Nephron progenitor cell (in vitro differentiated cells): ENCODE results near the gene ZNF543.
"Not testable (repeated sequence)": the region's sequence is repeated elsewhere in the genome, so short reads cannot be mapped to it uniquely, and the experiment has no call there.

Experiments used
- DNase-seq: peaks from one replicate; pipeline ENCODE4 v3.0.0; 2021
- H3K27ac Mint-ChIP-seq: 2 replicates; pipeline ENCODE4 v1.8.0; 2021; ENCODE audit warnings: mild to moderate bottlenecking, moderate library complexity, mixed read lengths
- H3K27me3 Mint-ChIP-seq: 2 replicates; pipeline ENCODE4 v1.8.0; 2021; ENCODE audit warnings: mild to moderate bottlenecking, low read depth, mixed read lengths; ENCODE audit not compliant: poor library complexity
- H3K36me3 Mint-ChIP-seq: 2 replicates; pipeline ENCODE4 v1.8.0; 2021; ENCODE audit warnings: low read depth, mixed read lengths
- H3K4me1 Mint-ChIP-seq: 2 replicates; pipeline ENCODE4 v1.8.0; 2021; ENCODE audit warnings: mixed read lengths
- H3K4me3 Mint-ChIP-seq: 2 replicates; pipeline ENCODE4 v1.8.0; 2021; ENCODE audit warnings: mild to moderate bottlenecking, moderate library complexity, mixed read lengths
- H3K9me3 Mint-ChIP-seq: 2 replicates; pipeline ENCODE4 v1.8.0; 2021; ENCODE audit warnings: mild to moderate bottlenecking, moderate library complexity, mixed read lengths
- CTCF ChIP-seq: fragments of 200-600 bp; sonication (generic); IDR thresholded peaks from 2 replicates; pipeline ENCODE4 v1.5.0; 2021; ENCODE audit warnings: antibody characterized with exemption

Gene ZNF543

GRCh38 chr19:57362419-57362818 is 42.1 kb downstream of the ZNF543 start:
- peaks cover 2% of the 10 kb centered on the region for H3K27me3 Mint-ChIP-seq
- TF ChIP-seq CTCF: no peak
- H3K4me3 Mint-ChIP-seq: peak overlapping the region; percentile 98
- H3K36me3 Mint-ChIP-seq: peaks cover 52% of the 10 kb centered on the region
- peak overlapping the region; percentile 98 for H3K27ac Mint-ChIP-seq
- H3K4me1 Mint-ChIP-seq: peaks cover 19% of the 10 kb centered on the region
- H3K9me3 Mint-ChIP-seq: peaks cover 9% of the 10 kb centered on the region
- DNase-seq: no peak

DNA sequence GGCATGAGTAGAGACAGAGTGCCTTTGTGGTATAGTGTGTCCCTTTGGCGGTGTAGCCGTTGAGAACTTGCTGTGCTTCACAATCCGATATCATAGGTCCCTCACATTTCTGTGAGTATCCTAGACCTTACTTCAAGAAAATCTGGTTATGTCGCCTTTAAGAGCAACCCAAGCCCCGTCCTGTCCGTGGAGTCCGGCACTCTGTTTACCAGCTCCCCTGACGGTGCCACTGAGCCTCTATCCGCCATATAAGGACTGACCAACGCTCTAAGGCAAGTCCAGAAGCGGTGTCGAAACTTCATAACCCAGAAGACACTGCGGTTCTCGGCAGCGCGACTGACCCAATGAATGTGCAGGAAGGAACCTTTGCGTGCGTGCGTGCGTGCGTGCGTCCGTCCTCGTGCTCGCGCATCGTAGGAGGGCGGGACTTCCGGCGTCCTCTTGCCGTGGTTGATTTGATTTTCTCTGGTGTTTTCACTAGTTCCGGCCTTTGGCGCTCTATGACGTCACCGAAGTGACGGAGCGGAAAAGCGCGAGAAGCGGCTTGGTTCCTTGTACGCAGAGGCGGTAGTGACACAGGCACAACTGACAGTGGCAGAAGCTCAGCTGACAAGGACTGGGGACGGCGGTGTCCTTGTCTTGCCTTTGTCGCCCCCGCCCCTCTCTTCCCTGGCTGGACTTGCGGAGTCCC is 42.9 kb downstream of the ZNF543 start, which contains the start of the genes TRAPPC2B and ZNF547:
TRAPPC2B (plus strand) TSS at position 555 of the 691 bp plus-strand sequence. CDS start 1,283 bp downstream, outside the sequence.
ZNF547 (plus strand) TSS at position 555 of the 691 bp plus-strand sequence. CDS start 5,005 bp downstream, outside the sequence.
- H3K4me1 Mint-ChIP-seq: peaks cover 19% of the 10 kb centered on the region
- H3K4me3 Mint-ChIP-seq: peak within 1 kb of the TSS; percentile 98
- TF ChIP-seq CTCF: no peak
- peak; percentile 97 for DNase-seq
- H3K9me3 Mint-ChIP-seq: peaks cover 9% of the 10 kb centered on the region
- peaks cover 45% of the 10 kb centered on the region for H3K36me3 Mint-ChIP-seq
- peaks cover 2% of the 10 kb centered on the region for H3K27me3 Mint-ChIP-seq
- H3K27ac Mint-ChIP-seq: peak within 1 kb of the TSS; percentile 99

- TF ChIP-seq CTCF: no peak
- Mint-ChIP-seq H3K27ac (peak overlapping the region; percentile 99), H3K36me3 (peaks cover 39% of the 10 kb centered on the region), H3K4me3 (peak overlapping the region; percentile 98), H3K27me3 (peaks cover 2% of the 10 kb centered on the region), H3K9me3 (peaks cover 9% of the 10 kb centered on the region), H3K4me1 (peaks cover 19% of the 10 kb centered on the region)
- DNase-seq: no peak
Observed at GRCh38 chr19:57363688-57364181, 43.5 kb downstream of the ZNF543 start.

- peaks cover 19% of the 10 kb centered on the region for H3K4me1 Mint-ChIP-seq
- H3K27me3 Mint-ChIP-seq: peaks cover 2% of the 10 kb centered on the region
- no peak for TF ChIP-seq CTCF
- no peak overlapping the region for H3K4me3 Mint-ChIP-seq
- H3K27ac Mint-ChIP-seq: no peak overlapping the region
- no peak for DNase-seq
- H3K36me3 Mint-ChIP-seq: peaks cover 41% of the 10 kb centered on the region
- H3K9me3 Mint-ChIP-seq: peaks cover 6% of the 10 kb centered on the region
Observed at GRCh38 chr19:57366776-57367175, 46.5 kb downstream of the ZNF543 start.

DNA sequence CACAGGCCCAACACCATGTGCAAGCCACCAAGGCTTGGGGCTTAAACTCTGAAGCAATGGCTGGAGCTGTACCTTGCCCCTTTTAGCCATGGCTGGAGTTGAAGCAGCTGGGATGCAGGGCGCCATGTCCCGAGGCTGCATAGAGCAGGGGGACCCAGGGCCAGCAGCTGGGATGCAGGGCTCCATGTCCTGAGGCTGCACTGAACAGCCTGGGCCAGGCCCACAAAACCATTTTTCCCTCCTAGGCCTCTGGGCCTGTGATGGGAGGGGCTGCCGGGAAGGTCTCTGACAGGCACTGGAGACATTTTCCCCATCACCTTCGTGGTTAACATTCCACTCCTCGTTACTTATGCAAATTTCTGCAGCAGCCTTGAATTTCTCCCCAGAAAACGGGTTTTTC is 53.9 kb downstream of the ZNF543 start:
- no peak for DNase-seq
- no peaks in the 10 kb centered on the region for H3K27me3 Mint-ChIP-seq
- H3K4me3 Mint-ChIP-seq: no peak overlapping the region
- H3K27ac Mint-ChIP-seq: no peak overlapping the region
- no peak for TF ChIP-seq CTCF
- H3K4me1 Mint-ChIP-seq: no peaks in the 10 kb centered on the region
- H3K36me3 Mint-ChIP-seq: peaks cover 91% of the 10 kb centered on the region
- peaks cover 66% of the 10 kb centered on the region for H3K9me3 Mint-ChIP-seq

DNA sequence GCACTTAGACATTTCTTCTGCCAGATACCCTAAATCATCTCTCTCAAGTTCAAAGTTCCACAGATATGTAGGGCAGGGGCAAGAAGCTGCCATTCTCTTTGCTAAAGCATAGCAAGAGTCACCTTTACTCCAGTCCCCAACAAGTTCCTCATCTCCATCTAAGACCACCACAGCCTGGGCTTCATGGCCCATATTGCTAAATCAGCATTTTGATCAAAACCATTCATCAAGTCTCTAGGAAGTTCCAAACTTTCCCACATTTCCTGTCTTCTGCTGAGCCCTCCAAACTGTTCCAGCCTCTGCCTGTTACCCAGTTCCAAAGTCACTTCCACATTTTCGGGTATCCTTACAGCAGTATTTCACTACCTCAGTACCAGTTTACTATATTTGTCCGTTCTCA is 54.4 kb downstream of the ZNF543 start:
- H3K9me3 Mint-ChIP-seq: peaks cover 71% of the 10 kb centered on the region

More for the DNA sequence above, 54.4 kb downstream of the ZNF543 start:
- not testable (repeated sequence) for H3K27ac Mint-ChIP-seq, H3K4me3 Mint-ChIP-seq, H3K27me3 Mint-ChIP-seq, H3K4me1 Mint-ChIP-seq, DNase-seq
- H3K36me3 Mint-ChIP-seq: peaks cover 96% of the 10 kb centered on the region
